Measurements from ENCODE around the gene UNC5B.
A peak's percentile ranks its signal among the peaks of the same experiment; 100 is the strongest.
"Not testable (repeated sequence)": the region's sequence is repeated elsewhere in the genome, so short reads cannot be mapped to it uniquely, and the experiment has no call there.

UNC5B gene

GRCh38 chr10:71209731-71210541 is 2.4 kb upstream of the UNC5B start:
- no peak for DNase-seq

- DNase-seq = no peak
Measured at GRCh38 chr10:71210542-71210871, 1.9 kb upstream of the UNC5B start.

- DNase-seq = no peak
Measured at GRCh38 chr10:71211053-71211452, 1.3 kb upstream of the UNC5B start.

GRCh38 chr10:71211775-71212317 is 524 bp upstream of the UNC5B start:
- DNase-seq = no peak

GRCh38 chr10:71213127-71213621 is 804 bp downstream of the UNC5B start:
- DNase-seq = peak in 1 of 2 donors; percentile 5

GRCh38 chr10:71213761-71214440 is 1.5 kb downstream of the UNC5B start:
- DNase-seq = no peak

GRCh38 chr10:71214641-71215559 is 2.5 kb downstream of the UNC5B start:
- no peak for DNase-seq

GRCh38 chr10:71216363-71216695 is 4.0 kb downstream of the UNC5B start:
- no peak for DNase-seq

GRCh38 chr10:71216751-71217265 is 4.4 kb downstream of the UNC5B start:
- no peak for DNase-seq

- no peak for DNase-seq
Measured at GRCh38 chr10:71217266-71218045, 5.1 kb downstream of the UNC5B start.

- no peak for DNase-seq
Measured at GRCh38 chr10:71218046-71218650, 5.8 kb downstream of the UNC5B start.

- no peak for DNase-seq
Measured at GRCh38 chr10:71218651-71219050, 6.3 kb downstream of the UNC5B start.

- not testable (repeated sequence) for DNase-seq
Measured at GRCh38 chr10:71219236-71219917, 7.0 kb downstream of the UNC5B start.

- no peak for DNase-seq
Measured at GRCh38 chr10:71219918-71220688, 7.7 kb downstream of the UNC5B start.

- DNase-seq = no peak
Measured at GRCh38 chr10:71220689-71221540, 8.5 kb downstream of the UNC5B start.

- DNase-seq = no peak
Measured at GRCh38 chr10:71221586-71222202, 9.3 kb downstream of the UNC5B start.

GRCh38 chr10:71222601-71223346 is 10.4 kb downstream of the UNC5B start:
- no peak for DNase-seq

All from CD4-positive, alpha-beta T cell treated with Interleukin-4 for 1 hour (primary cell).